ENCODE measurements around the gene FLNC. TPM values are rescaled to one million over a fixed set of nuclear protein-coding genes. Genes with fewer than 3 reads are reported as not detected.

FLNC gene
- total RNA-seq, 1 donor from 2014 or later: 0.03 TPM

GRCh38 chr7:128902761-128903585 is 72.8 kb downstream of the FLNC start:
- no peak overlapping the region for H3K4me3 Mint-ChIP-seq
- no peak overlapping the region for H3K27ac Mint-ChIP-seq
- no peak for DNase-seq (ENCODE audit: low spot score)
- no peaks in the 10 kb centered on the region for H3K4me1 Mint-ChIP-seq (ENCODE audit: low read depth)
- intact Hi-C loops (cut with micrococcal nuclease): no loop called here
- H3K9me3 Mint-ChIP-seq: peaks cover 10% of the 10 kb centered on the region
- no peaks in the 10 kb centered on the region for H3K36me3 Mint-ChIP-seq (ENCODE audit: low read depth)
- H3K27me3 Mint-ChIP-seq (ENCODE audit: insufficient read depth): peaks cover 21% of the 10 kb centered on the region

- Mint-ChIP-seq H3K4me3 (no peak overlapping the region), H3K9me3 (peaks cover 6% of the 10 kb centered on the region), H3K4me1 (ENCODE audit: low read depth) (no peaks in the 10 kb centered on the region), H3K27ac (no peak overlapping the region), H3K27me3 (ENCODE audit: insufficient read depth) (peaks cover 23% of the 10 kb centered on the region), H3K36me3 (ENCODE audit: low read depth) (no peaks in the 10 kb centered on the region)
- intact Hi-C loops (cut with micrococcal nuclease): loop anchor here (1.0 kb wide), 2 partner anchors 188 to 307 kb away; no protein-coding TSS in a partner anchor
- DNase-seq (ENCODE audit: low spot score): no peak
Observed at GRCh38 chr7:128903621-128904361, 73.6 kb downstream of the FLNC start.

GRCh38 chr7:128904381-128905197 is 74.4 kb downstream of the FLNC start:
- Mint-ChIP-seq H3K9me3 (peaks cover 2% of the 10 kb centered on the region), H3K36me3 (ENCODE audit: low read depth) (no peaks in the 10 kb centered on the region), H3K4me1 (ENCODE audit: low read depth) (no peaks in the 10 kb centered on the region), H3K4me3 (no peak overlapping the region), H3K27ac (no peak overlapping the region), H3K27me3 (ENCODE audit: insufficient read depth) (peaks cover 30% of the 10 kb centered on the region)
- DNase-seq (ENCODE audit: low spot score): no peak
- intact Hi-C loops (cut with micrococcal nuclease): loop anchor here (1.0 kb wide), 2 partner anchors 187 to 306 kb away; no protein-coding TSS in a partner anchor

- H3K4me3 Mint-ChIP-seq: no peak overlapping the region
- no peaks in the 10 kb centered on the region for H3K36me3 Mint-ChIP-seq (ENCODE audit: low read depth)
- peaks cover 40% of the 10 kb centered on the region for H3K27me3 Mint-ChIP-seq (ENCODE audit: insufficient read depth)
- DNase-seq (ENCODE audit: low spot score): no peak
- no peak overlapping the region for H3K27ac Mint-ChIP-seq
- intact Hi-C loops (cut with micrococcal nuclease): no loop called here
- H3K9me3 Mint-ChIP-seq: no peaks in the 10 kb centered on the region
- H3K4me1 Mint-ChIP-seq (ENCODE audit: low read depth): no peaks in the 10 kb centered on the region
Observed at GRCh38 chr7:128906001-128906765, 76.0 kb downstream of the FLNC start.

GRCh38 chr7:128906766-128907559 is 76.8 kb downstream of the FLNC start:
- Mint-ChIP-seq H3K4me3 (no peak overlapping the region), H3K9me3 (no peaks in the 10 kb centered on the region), H3K4me1 (ENCODE audit: low read depth) (no peaks in the 10 kb centered on the region), H3K27ac (no peak overlapping the region), H3K36me3 (ENCODE audit: low read depth) (no peaks in the 10 kb centered on the region), H3K27me3 (ENCODE audit: insufficient read depth) (peaks cover 47% of the 10 kb centered on the region)
- intact Hi-C loops (cut with micrococcal nuclease): no loop called here
- DNase-seq (ENCODE audit: low spot score): no peak

Other genes with a start within 250 kb of the FLNC start
- 0.73 and 1.0 TPM in 2 replicates for gene GARIN1A, start 158.1 kb upstream of the FLNC start, total RNA-seq
- 52.8 and 59.2 TPM in 2 replicates for gene CALU, start 91.0 kb upstream of the FLNC start, total RNA-seq
- not detected in 2 replicates for gene OPN1SW, start 54.6 kb upstream of the FLNC start, total RNA-seq
- gene CCDC136, start 38.4 kb upstream of the FLNC start, total RNA-seq: 10.0 and 11.1 TPM in 2 replicates
- 131 and 134 TPM in 2 replicates for gene ATP6V1F, start 32.5 kb downstream of the FLNC start, total RNA-seq
- not detected in 2 replicates for gene KCP, start 80.3 kb downstream of the FLNC start, total RNA-seq
- gene IRF5, start 107.5 kb downstream of the FLNC start, total RNA-seq: 19.8 and 21.2 TPM in 2 replicates
- 52.8 and 53.2 TPM in 2 replicates for gene TNPO3, start 224.7 kb downstream of the FLNC start, total RNA-seq